H1 (cell line): ENCODE results near the gene COL4A1. TPM values are rescaled to one million over a fixed set of nuclear protein-coding genes. Genes with fewer than 3 reads are reported as not detected.

Experiments used
- CTCF ChIA-PET: fragments of 300-600 bp; sonication (Branson Sonifier 250); formaldehyde crosslinking; loops from one replicate; lab custom pipeline; 2021; ENCODE audit not compliant: partially characterized antibody; lab: Charles Lee
- POLR2A ChIA-PET: fragments of 300-600 bp; sonication (Branson Sonifier 250); formaldehyde crosslinking; loops from one replicate; lab custom pipeline; 2021; ENCODE audit warnings: inconsistent platforms; ENCODE audit not compliant: partially characterized antibody; lab: Charles Lee
- DNase-seq, 2 experiments: peaks; one replicate each; pipeline versions ENCODE4 v3.0.0 to v3.0.0-alpha.2; 2010 to 2022; ENCODE audit warnings: low spot score in 2 of 2, low read depth in 1 of 2, mixed read lengths in 1 of 2
- FAIRE-seq: peaks from 2 replicates; lab custom pipeline; 2011; peaks lifted over from hg19 to GRCh38; lab: Jason Lieb, UNC
- H2AFZ ChIP-seq: 2 replicates; pipeline ENCODE4 v1.8.1; 2012; ENCODE audit warnings: low read length, inconsistent platforms
- H2AK5ac ChIP-seq: 2 replicates; pipeline ENCODE4 v1.6.1; 2013; ENCODE audit warnings: low read depth, low read length
- H2BK120ac ChIP-seq: replicated peaks from 2 replicates; pipeline ENCODE3; 2013; ENCODE audit warnings: low read depth, low read length, inconsistent platforms
- H2BK12ac ChIP-seq: 2 replicates; pipeline ENCODE4 v1.6.1; 2013; ENCODE audit warnings: low read depth, low read length
- H2BK15ac ChIP-seq: 2 replicates; pipeline ENCODE4 v1.6.1; 2013; ENCODE audit warnings: low read length
- H2BK20ac ChIP-seq: 2 replicates; pipeline ENCODE4 v1.6.1; 2013; ENCODE audit warnings: low read length
- H2BK5ac ChIP-seq: 2 replicates; pipeline ENCODE4 v1.6.1; 2013; ENCODE audit warnings: low read depth, low read length
- H3K14ac ChIP-seq: 2 replicates; pipeline ENCODE4 v1.6.1; 2013; ENCODE audit warnings: inconsistent platforms; ENCODE audit not compliant: insufficient read length
- H3K18ac ChIP-seq: 2 replicates; pipeline ENCODE4 v1.6.1; 2013; ENCODE audit warnings: low read length; ENCODE audit errors: extremely low read depth
- H3K23ac ChIP-seq: 2 replicates; pipeline ENCODE4 v1.6.1; 2013; ENCODE audit warnings: inconsistent platforms; ENCODE audit not compliant: insufficient read length
- H3K23me2 ChIP-seq: 2 replicates; pipeline ENCODE4 v1.6.1; 2013; ENCODE audit warnings: low read depth, low read length
- H3K27ac ChIP-seq: 2 replicates; pipeline ENCODE4 v1.6.1; 2011; ENCODE audit warnings: low read depth, low read length, inconsistent platforms
- H3K27me3 ChIP-seq, 4 experiments: replicated peaks in 1 of 4; 1 replicate in 1 of 4; 2 replicates in 3 of 4; pipeline versions ENCODE4 v1.6.1 to v1.8.1; 2011 to 2013; ENCODE audit warnings: low read length in 3 of 4, mild to moderate bottlenecking in 3 of 4, inconsistent platforms in 2 of 4, mixed read lengths in 2 of 4, moderate library complexity in 1 of 4; ENCODE audit not compliant: control insufficient read depth in 3 of 4, insufficient read depth in 3 of 4; ENCODE audit errors: extremely low read depth in 1 of 4
- H3K36me3 ChIP-seq, 4 experiments: 2 replicates each; pipeline versions ENCODE4 v1.6.1 to v1.8.1; 2011 to 2013; ENCODE audit warnings: mild to moderate bottlenecking in 4 of 4, low read length in 3 of 4, moderate library complexity in 2 of 4, control low read depth in 1 of 4, inconsistent platforms in 1 of 4; ENCODE audit not compliant: insufficient read depth in 4 of 4, control insufficient read depth in 2 of 4
- H3K4ac ChIP-seq: replicated peaks from 2 replicates; pipeline ENCODE3; 2013; ENCODE audit warnings: low read length, low read depth, mixed read lengths, inconsistent platforms; ENCODE audit not compliant: insufficient read length
- H3K4me1 ChIP-seq, 4 experiments: replicated peaks in 1 of 4; 1 replicate in 1 of 4; 2 replicates in 3 of 4; pipeline versions ENCODE4 v1.6.1 to v1.8.1; 2011 to 2013; ENCODE audit warnings: low read length in 3 of 4, inconsistent platforms in 2 of 4, mixed read lengths in 1 of 4; ENCODE audit not compliant: insufficient read depth in 4 of 4, control insufficient read depth in 3 of 4
- H3K4me2 ChIP-seq, 2 experiments: 2 replicates each; pipeline versions ENCODE4 v1.6.1 to v1.8.1; 2011 to 2013; ENCODE audit warnings: low read depth in 2 of 2, low read length in 2 of 2, control low read depth in 1 of 2, inconsistent platforms in 1 of 2, mild to moderate bottlenecking in 1 of 2; ENCODE audit not compliant: insufficient read depth in 1 of 2
- H3K4me3 ChIP-seq, 4 experiments: fragments of 200-600, 300-600 bp in 1 of 4; sonication (generic), shearing (Covaris generic), sonication (Bioruptor Twin) in 1 of 4; 2 replicates each; pipeline versions ENCODE4 v1.5.1 to v1.8.1; 2011 to 2016; ENCODE audit warnings: low read length in 4 of 4, low read depth in 3 of 4, control low read depth in 2 of 4, inconsistent platforms in 2 of 4, mild to moderate bottlenecking in 2 of 4, mixed read lengths in 1 of 4, moderate library complexity in 1 of 4; ENCODE audit not compliant: insufficient read depth in 2 of 4; ENCODE audit errors: extremely low read depth in 1 of 4
- H3K56ac ChIP-seq: replicated peaks from 2 replicates; pipeline ENCODE3; 2013; ENCODE audit warnings: low read depth, mild to moderate bottlenecking, mixed read lengths, low read length, inconsistent platforms; ENCODE audit not compliant: insufficient read length
- H3K79me1 ChIP-seq: 2 replicates; pipeline ENCODE4 v1.6.1; 2013; ENCODE audit warnings: low read depth, low read length, control low read depth
- H3K79me2 ChIP-seq, 2 experiments: 2 replicates each; pipeline versions ENCODE4 v1.6.1 to v1.8.1; 2012 to 2013; ENCODE audit warnings: low read length in 2 of 2, mild to moderate bottlenecking in 2 of 2, inconsistent platforms in 1 of 2; ENCODE audit not compliant: insufficient read depth in 2 of 2, control insufficient read depth in 1 of 2
- H3K9ac ChIP-seq, 4 experiments: replicated peaks in 1 of 4; 1 replicate in 1 of 4; 2 replicates in 3 of 4; pipeline versions ENCODE4 v1.6.1 to v1.8.1; 2011 to 2013; ENCODE audit warnings: low read depth in 3 of 4, low read length in 3 of 4, control low read depth in 2 of 4, mild to moderate bottlenecking in 2 of 4, moderate library complexity in 2 of 4, inconsistent platforms in 1 of 4; ENCODE audit errors: extremely low read depth in 1 of 4
- H3K9me3 ChIP-seq, 2 experiments: 2 replicates each; pipeline versions ENCODE4 v1.6.1 to v1.8.1; 2012 to 2013; ENCODE audit warnings: mild to moderate bottlenecking in 2 of 2, moderate library complexity in 2 of 2, control low read depth in 1 of 2, inconsistent platforms in 1 of 2, low read depth in 1 of 2, low read length in 1 of 2, mixed read lengths in 1 of 2; ENCODE audit not compliant: insufficient read depth in 2 of 2
- H4K20me1 ChIP-seq, 2 experiments: replicated peaks in 1 of 2; 2 replicates each; pipeline versions ENCODE3 to v1.8.1; 2011 to 2013; ENCODE audit warnings: inconsistent platforms in 2 of 2, low read length in 2 of 2, mild to moderate bottlenecking in 1 of 2; ENCODE audit not compliant: insufficient read depth in 2 of 2, control insufficient read depth in 1 of 2
- H4K5ac ChIP-seq: 2 replicates; pipeline ENCODE4 v1.6.1; 2013; ENCODE audit warnings: low read length, low read depth, mixed read lengths, inconsistent platforms; ENCODE audit not compliant: insufficient read length
- H4K8ac ChIP-seq: 2 replicates; pipeline ENCODE4 v1.8.0; 2013; ENCODE audit warnings: mild to moderate bottlenecking, moderate library complexity, low read length, inconsistent platforms; ENCODE audit not compliant: insufficient read depth; ENCODE audit errors: extremely low read depth
- H4K91ac ChIP-seq: replicated peaks from 2 replicates; pipeline ENCODE3; 2013; ENCODE audit warnings: low read length, mixed read lengths, inconsistent platforms; ENCODE audit not compliant: insufficient read length
- ATF3 ChIP-seq: IDR thresholded peaks from 2 replicates; pipeline ENCODE4 v1.6.1; 2011; ENCODE audit warnings: low read depth, mild to moderate bottlenecking, low read length; ENCODE audit not compliant: insufficient read depth
- BACH1 ChIP-seq: IDR thresholded peaks from 2 replicates; pipeline ENCODE4 v1.6.1; 2012; ENCODE audit warnings: low read length, improper control_type of control experiment
- CBX8 ChIP-seq: fragments of 300-800, 300-1000 bp; sonication (generic); IDR thresholded peaks from 2 replicates; pipeline ENCODE4 v1.7.1; 2016; ENCODE audit warnings: low read depth, low read length, borderline replicate concordance
- CHD2 ChIP-seq: IDR thresholded peaks from 2 replicates; pipeline ENCODE4 v1.6.1; 2012; ENCODE audit warnings: low read length, improper control_type of control experiment
- EP300 ChIP-seq, 2 experiments: IDR thresholded peaks; 1 replicate in 1 of 2; 2 replicates in 1 of 2; pipeline ENCODE4 v1.6.1; 2011 to 2012; ENCODE audit warnings: low read depth in 2 of 2, low read length in 2 of 2, mild to moderate bottlenecking in 2 of 2, borderline replicate concordance in 1 of 2, inconsistent platforms in 1 of 2, moderate library complexity in 1 of 2
- FOSL1 ChIP-seq: IDR thresholded peaks from 2 replicates; pipeline ENCODE4 v1.6.1; 2011; ENCODE audit warnings: mild to moderate bottlenecking, low read depth, low read length, moderate library complexity; ENCODE audit not compliant: insufficient read depth
- GTF2F1 ChIP-seq: IDR thresholded peaks from 2 replicates; pipeline ENCODE4 v1.6.1; 2012; ENCODE audit warnings: low read depth, low read length, improper control_type of control experiment, borderline replicate concordance
- JUN ChIP-seq: IDR thresholded peaks from 2 replicates; pipeline ENCODE4 v1.6.1; 2011; ENCODE audit warnings: low read depth, mild to moderate bottlenecking, improper control_type of control experiment, low read length
- KDM4A ChIP-seq: IDR thresholded peaks from one replicate; pipeline ENCODE4 v1.7.1; 2012; ENCODE audit warnings: low read depth, mild to moderate bottlenecking, moderate library complexity, low read length, inconsistent platforms; ENCODE audit not compliant: severe bottlenecking
- NRF1 ChIP-seq: IDR thresholded peaks from 2 replicates; pipeline ENCODE4 v1.6.1; 2011; ENCODE audit warnings: mild to moderate bottlenecking, low read depth, low read length, improper control_type of control experiment
- SAP30 ChIP-seq: fragments of 300-600 bp; sonication (generic); IDR thresholded peaks from 2 replicates; pipeline ENCODE4 v1.7.1; 2012; ENCODE audit warnings: low read length, moderate library complexity, mild to moderate bottlenecking, inconsistent platforms; ENCODE audit not compliant: insufficient read depth, insufficient replicate concordance
- SIRT6 ChIP-seq: IDR thresholded peaks from one replicate; pipeline ENCODE4 v1.7.1; 2012; ENCODE audit warnings: low read length, inconsistent platforms
- TCF12 ChIP-seq: IDR thresholded peaks from 2 replicates; pipeline ENCODE4 v1.6.1; 2011; ENCODE audit warnings: low read depth, mild to moderate bottlenecking, low read length
- WGBS, 2 experiments: shearing (Covaris generic) in 1 of 2; methylation state at CpG; one replicate each; pipeline versions ENCODE4 v1.1.6 to v1.1.7; 2013 to 2015; ENCODE audit warnings: low lambda C conversion rate in 2 of 2, mixed read lengths in 2 of 2, inconsistent platforms in 1 of 2, low coverage in 1 of 2, missing lambda C conversion rate in 1 of 2; ENCODE audit not compliant: insufficient replicate concordance in 2 of 2, insufficient coverage in 1 of 2, insufficient read length in 1 of 2; ENCODE audit errors: extremely low coverage in 1 of 2, missing lambda C conversion rate in 1 of 2; 5-methylcytosine and 5-hydroxymethylcytosine counted together
- polyA plus RNA-seq, 7 experiments: library from polyadenylated mRNA; depleted of rRNA in 3 of 7; stranded (reverse) in 5 of 7; unstranded in 2 of 7; fragments of >200 nt in 5 of 7; fragments of 200-250 nt in 2 of 7; gene quantifications; 1 replicate in 5 of 7; 2 replicates in 1 of 7; 4 replicates in 1 of 7; pipeline versions ENCODE4 v1.2.1 to v1.2.3, GENCODE V29; 2011 to 2013; ENCODE audit warnings: missing spikeins in 2 of 7, mixed read lengths in 2 of 7
- total RNA-seq: library from RNA; stranded (reverse); fragmentation: NEBNext Ultra II Directional; extraction: Animal tissue kit (Norgen Biotek cat#: 25700); gene quantifications from 2 replicates; pipeline ENCODE4 v1.2.1, GENCODE V29; 2021
- TF ChIP-seq, protein P1 (sequence below): IDR thresholded peaks from 2 replicates; pipeline ENCODE4 v1.6.1; 2012; ENCODE audit warnings: inconsistent platforms

Gene COL4A1
- total and polyA plus RNA-seq, 2 of the 8 experiments (the other 6 are each of a cell fraction or from before 2014, with no cell fraction given): 30.7 to 82.0 TPM

DNA sequence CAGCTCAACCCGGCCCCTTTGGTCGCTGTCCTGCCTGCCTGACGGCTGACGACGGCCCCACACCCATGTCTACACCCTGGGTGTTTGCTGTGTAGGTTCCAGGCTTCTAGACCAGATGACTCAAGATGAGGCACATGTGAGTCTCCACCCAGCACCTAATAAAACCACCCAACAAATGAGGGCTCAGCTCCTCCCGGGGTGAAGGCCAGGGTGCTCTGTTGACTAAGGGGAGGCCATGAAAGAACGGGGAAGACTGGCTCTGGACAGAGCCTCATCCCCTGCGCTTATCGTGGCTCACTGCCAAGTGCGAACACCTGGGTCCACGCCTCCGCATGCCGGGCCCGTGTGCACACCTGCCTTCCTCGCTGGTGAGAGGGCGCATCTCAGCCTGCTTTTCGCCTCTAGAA is 39.7 kb upstream of the COL4A1 start:
- Histone ChIP-seq H3K9ac (no peak overlapping the region), H2BK120ac (no peak overlapping the region), H3K79me2 (no peaks in the 10 kb centered on the region; a peak in 1 of 4 replicates), H2BK15ac (no peak overlapping the region), H3K27me3 (no peaks in the 10 kb centered on the region), H3K4me2 (no peak overlapping the region), H2BK20ac (no peak overlapping the region), H3K18ac (no peak overlapping the region), H2BK12ac (no peak overlapping the region), H2BK5ac (no peak overlapping the region), H3K56ac (no peak overlapping the region), H4K91ac (no peak overlapping the region), H2AFZ (no peak overlapping the region), H3K14ac (no peak overlapping the region), H3K4me3 (no peak overlapping the region), H3K9me3 (no peaks in the 10 kb centered on the region), H3K23ac (no peak overlapping the region), H3K4me1 (peaks cover 1 to 7% (median 4%) of the 10 kb centered on the region in 4 experiments; a peak in 5 of 7 replicates), H4K5ac (no peak overlapping the region), H3K27ac (no peak overlapping the region), H3K4ac (no peak overlapping the region), H3K36me3 (no peaks in the 10 kb centered on the region), H3K79me1 (peaks cover 9% of the 10 kb centered on the region), H4K8ac (no peak overlapping the region), H3K23me2 (no peaks in the 10 kb centered on the region), H2AK5ac (no peak overlapping the region), H4K20me1 (peaks cover 3 to 8% of the 10 kb centered on the region in 2 experiments)
- DNase-seq: no peak
- CTCF ChIA-PET: interaction anchor here (1.8 to 3.4 kb wide), 2 partner anchors 47 to 65 kb away, joined by 4 to 11 read pairs; no protein-coding TSS in a partner anchor
- no peak for FAIRE-seq
- POLR2A ChIA-PET: no interaction called here
- 93% methylated on average over 17 of the region's 17 CpGs; no CpG with 5 or more reads in 1 of the 2 experiments for WGBS, 2 experiments
- TF ChIP-seq FOSL1 (no peak), ATF3 (no peak), BACH1 (no peak), EP300 (IDR thresholded peaks at IDR 0.05; ENCODE audit: borderline replicate concordance in 1 of 2, low read depth in 2 of 2, low read length in 2 of 2) (no peak), SIRT6 (no peak), SAP30 (no peak), TCF12 (no peak), JUN (no peak), GTF2F1 (no peak), KDM4A (no peak), CBX8 (no peak), CHD2 (no peak), NRF1 (no peak)
- TF ChIP-seq, protein P1, sequence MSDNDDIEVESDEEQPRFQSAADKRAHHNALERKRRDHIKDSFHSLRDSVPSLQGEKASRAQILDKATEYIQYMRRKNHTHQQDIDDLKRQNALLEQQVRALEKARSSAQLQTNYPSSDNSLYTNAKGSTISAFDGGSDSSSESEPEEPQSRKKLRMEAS: no peak
